Stimulated activated CD8-positive, alpha-beta memory T cell treated with anti-CD3 and anti-CD28 coated beads, Interleukin-15, amount 100 ng/mL, for 48 hours (primary cell): ENCODE results near the gene GSC2.
"Not testable (repeated sequence)": the region's sequence is repeated elsewhere in the genome, so short reads cannot be mapped to it uniquely, and the experiment has no call there.

Experiments
- DNase-seq, 2 donors: peaks; one replicate each; pipeline ENCODE4 v3.0.0-alpha.2; 2020; ENCODE audit warnings: low read depth in 2 of 2

GSC2 gene

GRCh38 chr22:19178065-19178656 lies 28.1 kb upstream of the GSC2 start:
- peak in 1 of 2 donors; percentile 37 for DNase-seq

- DNase-seq: no peak
Measured at GRCh38 chr22:19177164-19178064, 27.3 kb upstream of the GSC2 start.

GRCh38 chr22:19176732-19177131 lies 26.6 kb upstream of the GSC2 start:
- DNase-seq: no peak

GRCh38 chr22:19176175-19176643 lies 26.1 kb upstream of the GSC2 start:
- no peak for DNase-seq

- DNase-seq: no peak
Measured at GRCh38 chr22:19175602-19176174, 25.6 kb upstream of the GSC2 start.

- DNase-seq: no peak
Measured at GRCh38 chr22:19175026-19175601, 25.0 kb upstream of the GSC2 start.

- no peak for DNase-seq
Measured at GRCh38 chr22:19174106-19175025, 24.3 kb upstream of the GSC2 start.

GRCh38 chr22:19173047-19174035 lies 23.2 kb upstream of the GSC2 start:
- no peak for DNase-seq

GRCh38 chr22:19172213-19173046 lies 22.3 kb upstream of the GSC2 start:
- DNase-seq: no peak

GRCh38 chr22:19169947-19170318 lies 19.8 kb upstream of the GSC2 start:
- no peak for DNase-seq

- DNase-seq: no peak
Measured at GRCh38 chr22:19169002-19169946, 19.2 kb upstream of the GSC2 start.

- DNase-seq: no peak
Measured at GRCh38 chr22:19168088-19168890, 18.2 kb upstream of the GSC2 start.

- DNase-seq: no peak
Measured at GRCh38 chr22:19167106-19167869, 17.2 kb upstream of the GSC2 start.

- DNase-seq: no peak
Measured at GRCh38 chr22:19166421-19166820, 16.3 kb upstream of the GSC2 start.

- no peak for DNase-seq
Measured at GRCh38 chr22:19164425-19164824, 14.3 kb upstream of the GSC2 start.

GRCh38 chr22:19158649-19159048 lies 8.6 kb upstream of the GSC2 start:
- not testable (repeated sequence) for DNase-seq
